ENCODE results near the gene SLC12A8. TPM values are rescaled to one million over a fixed set of nuclear protein-coding genes. Genes with fewer than 3 reads are reported as not detected.
A peak's percentile ranks its signal among the peaks of the same experiment; 100 is the strongest.

Gene SLC12A8
- total RNA-seq, 1 donor from 2014 or later, result 11.8 TPM

DNA sequence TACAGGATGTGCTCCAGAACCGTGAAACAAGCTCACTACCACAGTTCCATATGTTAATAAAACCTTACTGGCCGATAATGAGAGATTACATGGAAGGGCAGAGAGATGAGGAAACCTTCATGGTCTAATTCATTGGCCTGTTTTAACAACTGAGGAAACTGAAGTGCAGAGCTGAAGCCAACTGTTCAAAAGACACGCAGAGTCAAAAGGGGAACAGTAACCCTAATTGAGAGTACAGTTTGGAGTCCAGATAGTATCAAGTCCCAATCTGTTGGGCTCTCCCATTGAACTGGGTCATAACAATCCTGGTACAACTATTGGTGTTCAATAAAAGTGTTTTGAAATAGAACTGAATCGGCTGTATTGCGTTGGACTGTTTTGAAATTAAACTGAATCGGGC lies 69.6 kb downstream of the SLC12A8 start:
- TF ChIP-seq, protein P1, sequence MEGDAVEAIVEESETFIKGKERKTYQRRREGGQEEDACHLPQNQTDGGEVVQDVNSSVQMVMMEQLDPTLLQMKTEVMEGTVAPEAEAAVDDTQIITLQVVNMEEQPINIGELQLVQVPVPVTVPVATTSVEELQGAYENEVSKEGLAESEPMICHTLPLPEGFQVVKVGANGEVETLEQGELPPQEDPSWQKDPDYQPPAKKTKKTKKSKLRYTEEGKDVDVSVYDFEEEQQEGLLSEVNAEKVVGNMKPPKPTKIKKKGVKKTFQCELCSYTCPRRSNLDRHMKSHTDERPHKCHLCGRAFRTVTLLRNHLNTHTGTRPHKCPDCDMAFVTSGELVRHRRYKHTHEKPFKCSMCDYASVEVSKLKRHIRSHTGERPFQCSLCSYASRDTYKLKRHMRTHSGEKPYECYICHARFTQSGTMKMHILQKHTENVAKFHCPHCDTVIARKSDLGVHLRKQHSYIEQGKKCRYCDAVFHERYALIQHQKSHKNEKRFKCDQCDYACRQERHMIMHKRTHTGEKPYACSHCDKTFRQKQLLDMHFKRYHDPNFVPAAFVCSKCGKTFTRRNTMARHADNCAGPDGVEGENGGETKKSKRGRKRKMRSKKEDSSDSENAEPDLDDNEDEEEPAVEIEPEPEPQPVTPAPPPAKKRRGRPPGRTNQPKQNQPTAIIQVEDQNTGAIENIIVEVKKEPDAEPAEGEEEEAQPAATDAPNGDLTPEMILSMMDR (IDR thresholded peaks at IDR 0.05), result no peak
- ATAC-seq (no peak), DNase-seq (no peak)
- intact Hi-C loops (cut with DNase I), result loop anchor here (10.0 kb wide), 1 partner anchor 88 kb away; the partner anchor contains the start of gene HEG1
- H3K4me1 ChIP-seq, result peaks cover 54% of the 10 kb centered on the region
- no peaks in the 10 kb centered on the region for H3K9me3 ChIP-seq
- H3K27me3 ChIP-seq, result no peaks in the 10 kb centered on the region
- H3K4me3 ChIP-seq, result no peak overlapping the region
- peak overlapping the region; percentile 70 for H3K27ac ChIP-seq
- H3K36me3 ChIP-seq, result no peaks in the 10 kb centered on the region

GRCh38 chr3:125142420-125142778 lies 70.1 kb downstream of the SLC12A8 start:
- Histone ChIP-seq H3K36me3 (no peaks in the 10 kb centered on the region), H3K9me3 (no peaks in the 10 kb centered on the region), H3K27me3 (no peaks in the 10 kb centered on the region), H3K4me3 (peak overlapping the region; percentile 41), H3K27ac (peak overlapping the region; percentile 70), H3K4me1 (peaks cover 49% of the 10 kb centered on the region)
- no peak for ATAC-seq
- no peak for DNase-seq
- TF ChIP-seq, protein P1 (IDR thresholded peaks at IDR 0.05), result no peak
- intact Hi-C loops (cut with DNase I), result loop anchor here (10.0 kb wide), 1 partner anchor 88 kb away; the partner anchor contains the start of gene HEG1

- H3K27me3 ChIP-seq, result no peaks in the 10 kb centered on the region
- TF ChIP-seq, protein P1 (IDR thresholded peaks at IDR 0.05), result peak; percentile 43
- H3K4me1 ChIP-seq, result peaks cover 48% of the 10 kb centered on the region
- DNase-seq, result peak; percentile 85
- H3K36me3 ChIP-seq, result no peaks in the 10 kb centered on the region
- peak overlapping the region; percentile 41 for H3K4me3 ChIP-seq
- peak overlapping the region; percentile 70 for H3K27ac ChIP-seq
- intact Hi-C loops (cut with DNase I), result loop anchor here (10.0 kb wide), 1 partner anchor 87 kb away; the partner anchor contains the start of gene HEG1
- ATAC-seq, result peak; percentile 87
- no peaks in the 10 kb centered on the region for H3K9me3 ChIP-seq
These were observed 70.7 kb downstream of the SLC12A8 start for GRCh38 chr3:125141596-125142419.

GRCh38 chr3:125140818-125141595 lies 71.5 kb downstream of the SLC12A8 start:
- no peaks in the 10 kb centered on the region for H3K36me3 ChIP-seq
- H3K27ac ChIP-seq, result peak overlapping the region; percentile 70
- DNase-seq (no peak), ATAC-seq (no peak)
- no peaks in the 10 kb centered on the region for H3K27me3 ChIP-seq
- H3K4me1 ChIP-seq, result peaks cover 47% of the 10 kb centered on the region
- intact Hi-C loops (cut with DNase I), result loop anchor here (10.0 kb wide), 1 partner anchor 86 kb away; the partner anchor contains the start of gene HEG1
- no peaks in the 10 kb centered on the region for H3K9me3 ChIP-seq
- H3K4me3 ChIP-seq, result peak overlapping the region; percentile 41
- TF ChIP-seq, protein P1 (IDR thresholded peaks at IDR 0.05), result no peak

- Histone ChIP-seq H3K4me1 (peaks cover 44% of the 10 kb centered on the region), H3K27me3 (no peaks in the 10 kb centered on the region), H3K27ac (peak overlapping the region; percentile 70), H3K36me3 (no peaks in the 10 kb centered on the region), H3K9me3 (no peaks in the 10 kb centered on the region), H3K4me3 (no peak overlapping the region)
- no peak for DNase-seq
- intact Hi-C loops (cut with DNase I), result loop anchor here (10.0 kb wide), 1 partner anchor 85 kb away; the partner anchor contains the start of gene HEG1
- ATAC-seq, result no peak
- TF ChIP-seq, protein P1 (IDR thresholded peaks at IDR 0.05), result no peak
These were observed 72.3 kb downstream of the SLC12A8 start for GRCh38 chr3:125140011-125140817.

All from upper lobe of right lung (tissue), 1 donor.